NCI-H226 (cell line): Measurements from ENCODE around the gene PDC.
"Not testable (repeated sequence)": the region's sequence is repeated elsewhere in the genome, so short reads cannot be mapped to it uniquely, and the experiment has no call there.

Source experiments
- DNase-seq: peaks from one replicate; pipeline ENCODE4 v3.0.0-alpha.2; 2015

PDC gene

GRCh38 chr1:186465491-186465890 is 4.6 kb upstream of the PDC start:
- DNase-seq = not testable (repeated sequence)

GRCh38 chr1:186463926-186464325 is 3.0 kb upstream of the PDC start:
- DNase-seq = no peak

- DNase-seq = no peak
Observed at GRCh38 chr1:186463511-186463910, 2.6 kb upstream of the PDC start.

- not testable (repeated sequence) for DNase-seq
Observed at GRCh38 chr1:186459161-186459560, 1.8 kb downstream of the PDC start.

GRCh38 chr1:186456729-186457255 is 4.1 kb downstream of the PDC start:
- no peak for DNase-seq

GRCh38 chr1:186454981-186455380 is 5.9 kb downstream of the PDC start:
- no peak for DNase-seq

- DNase-seq = no peak
Observed at GRCh38 chr1:186446152-186446551, 14.8 kb downstream of the PDC start.

GRCh38 chr1:186443638-186444037 is 17.3 kb downstream of the PDC start:
- no peak for DNase-seq

- peak; percentile 71 for DNase-seq
Observed at GRCh38 chr1:186442651-186443375, 18.1 kb downstream of the PDC start.

GRCh38 chr1:186440584-186440983 is 20.3 kb downstream of the PDC start:
- DNase-seq = peak; percentile 39

GRCh38 chr1:186438567-186438966 is 22.3 kb downstream of the PDC start:
- no peak for DNase-seq

GRCh38 chr1:186435336-186435735 is 25.6 kb downstream of the PDC start:
- DNase-seq = peak; percentile 58

GRCh38 chr1:186429017-186429416 is 31.9 kb downstream of the PDC start:
- DNase-seq = no peak

- DNase-seq = no peak
Observed at GRCh38 chr1:186426118-186426517, 34.8 kb downstream of the PDC start.

GRCh38 chr1:186424539-186424938 is 36.4 kb downstream of the PDC start:
- DNase-seq = no peak

- DNase-seq = no peak
Observed at GRCh38 chr1:186421446-186421845, 39.5 kb downstream of the PDC start.

- no peak for DNase-seq
Observed at GRCh38 chr1:186420923-186421322, 40.0 kb downstream of the PDC start.

- DNase-seq = no peak
Observed at GRCh38 chr1:186420311-186420710, 40.6 kb downstream of the PDC start.

GRCh38 chr1:186418503-186418902 is 42.4 kb downstream of the PDC start:
- DNase-seq = no peak

- no peak for DNase-seq
Observed at GRCh38 chr1:186413319-186413718, 47.6 kb downstream of the PDC start.

- no peak for DNase-seq
Observed at GRCh38 chr1:186409091-186409490, 51.8 kb downstream of the PDC start.

- peak; percentile 3 for DNase-seq
Observed at GRCh38 chr1:186404454-186405051, 56.4 kb downstream of the PDC start.

- DNase-seq = no peak
Observed at GRCh38 chr1:186403632-186404031, 57.3 kb downstream of the PDC start.

GRCh38 chr1:186401446-186401845 is 59.5 kb downstream of the PDC start:
- not testable (repeated sequence) for DNase-seq
